ENCODE data around the gene CTNND2.
"Not testable (repeated sequence)": the region's sequence is repeated elsewhere in the genome, so short reads cannot be mapped to it uniquely, and the experiment has no call there.

CTNND2 gene

GRCh38 chr5:11616624-11617023, 287.6 kb downstream of the CTNND2 start:
- not testable (repeated sequence) for H3K9me3 ChIP-seq (ENCODE audit: control insufficient read depth, low read length); H3K4me1 ChIP-seq (ENCODE audit: control insufficient read depth, insufficient read depth, low read length); H3K27me3 ChIP-seq (replicated peaks; ENCODE audit: control insufficient read depth, insufficient read depth, low read length); H3K36me3 ChIP-seq (ENCODE audit: control insufficient read depth, insufficient read depth, low read length, severe bottlenecking); H3K4me3 ChIP-seq (ENCODE audit: low read length); DNase-seq (ENCODE audit: low read depth); H3K9ac ChIP-seq (ENCODE audit: low read length)

- DNase-seq (ENCODE audit: low read depth), result no peak
- Histone ChIP-seq H3K4me1 (ENCODE audit: control insufficient read depth, insufficient read depth, low read length) (no peaks in the 10 kb centered on the region), H3K9me3 (ENCODE audit: control insufficient read depth, low read length) (no peaks in the 10 kb centered on the region), H3K27me3 (replicated peaks; ENCODE audit: control insufficient read depth, insufficient read depth, low read length) (no peaks in the 10 kb centered on the region), H3K4me3 (ENCODE audit: low read length) (no peak overlapping the region), H3K9ac (ENCODE audit: low read length) (no peak overlapping the region), H3K36me3 (ENCODE audit: control insufficient read depth, insufficient read depth, low read length, severe bottlenecking) (no peaks in the 10 kb centered on the region)
Measured at GRCh38 chr5:11611011-11611410, 293.2 kb downstream of the CTNND2 start.

GRCh38 chr5:11609570-11610303, 294.5 kb downstream of the CTNND2 start:
- Histone ChIP-seq H3K36me3 (ENCODE audit: control insufficient read depth, insufficient read depth, low read length, severe bottlenecking) (no peaks in the 10 kb centered on the region), H3K4me1 (ENCODE audit: control insufficient read depth, insufficient read depth, low read length) (no peaks in the 10 kb centered on the region), H3K9me3 (ENCODE audit: control insufficient read depth, low read length) (no peaks in the 10 kb centered on the region), H3K4me3 (ENCODE audit: low read length) (no peak overlapping the region), H3K27me3 (replicated peaks; ENCODE audit: control insufficient read depth, insufficient read depth, low read length) (no peaks in the 10 kb centered on the region), H3K9ac (ENCODE audit: low read length) (no peak overlapping the region)
- no peak for DNase-seq (ENCODE audit: low read depth)

- no peak overlapping the region for H3K9ac ChIP-seq (ENCODE audit: low read length)
- H3K36me3 ChIP-seq (ENCODE audit: control insufficient read depth, insufficient read depth, low read length, severe bottlenecking), result no peaks in the 10 kb centered on the region
- no peaks in the 10 kb centered on the region for H3K4me1 ChIP-seq (ENCODE audit: control insufficient read depth, insufficient read depth, low read length)
- no peaks in the 10 kb centered on the region for H3K27me3 ChIP-seq (replicated peaks; ENCODE audit: control insufficient read depth, insufficient read depth, low read length)
- no peak overlapping the region for H3K4me3 ChIP-seq (ENCODE audit: low read length)
- no peak for DNase-seq (ENCODE audit: low read depth)
- H3K9me3 ChIP-seq (ENCODE audit: control insufficient read depth, low read length), result no peaks in the 10 kb centered on the region
Measured at GRCh38 chr5:11608530-11608929, 295.7 kb downstream of the CTNND2 start.

GRCh38 chr5:11607944-11608483, 296.2 kb downstream of the CTNND2 start:
- H3K36me3 ChIP-seq (ENCODE audit: control insufficient read depth, insufficient read depth, low read length, severe bottlenecking), result no peaks in the 10 kb centered on the region
- H3K27me3 ChIP-seq (replicated peaks; ENCODE audit: control insufficient read depth, insufficient read depth, low read length), result no peaks in the 10 kb centered on the region
- no peak overlapping the region for H3K9ac ChIP-seq (ENCODE audit: low read length)
- no peak overlapping the region for H3K4me3 ChIP-seq (ENCODE audit: low read length)
- no peak for DNase-seq (ENCODE audit: low read depth)
- H3K9me3 ChIP-seq (ENCODE audit: control insufficient read depth, low read length), result no peaks in the 10 kb centered on the region
- H3K4me1 ChIP-seq (ENCODE audit: control insufficient read depth, insufficient read depth, low read length), result no peaks in the 10 kb centered on the region

GRCh38 chr5:11602298-11602697, 301.9 kb downstream of the CTNND2 start:
- Histone ChIP-seq H3K4me3 (ENCODE audit: low read length) (no peak overlapping the region), H3K9ac (ENCODE audit: low read length) (no peak overlapping the region), H3K9me3 (ENCODE audit: control insufficient read depth, low read length) (no peaks in the 10 kb centered on the region), H3K36me3 (ENCODE audit: control insufficient read depth, insufficient read depth, low read length, severe bottlenecking) (no peaks in the 10 kb centered on the region), H3K27me3 (replicated peaks; ENCODE audit: control insufficient read depth, insufficient read depth, low read length) (no peaks in the 10 kb centered on the region), H3K4me1 (ENCODE audit: control insufficient read depth, insufficient read depth, low read length) (peaks cover 2% of the 10 kb centered on the region)
- no peak for DNase-seq (ENCODE audit: low read depth)

- H3K4me3 ChIP-seq (ENCODE audit: low read length), result no peak overlapping the region
- H3K4me1 ChIP-seq (ENCODE audit: control insufficient read depth, insufficient read depth, low read length), result peaks cover 10% of the 10 kb centered on the region
- H3K36me3 ChIP-seq (ENCODE audit: control insufficient read depth, insufficient read depth, low read length, severe bottlenecking), result no peaks in the 10 kb centered on the region
- no peak for DNase-seq (ENCODE audit: low read depth)
- no peaks in the 10 kb centered on the region for H3K27me3 ChIP-seq (replicated peaks; ENCODE audit: control insufficient read depth, insufficient read depth, low read length)
- H3K9ac ChIP-seq (ENCODE audit: low read length), result no peak overlapping the region
- H3K9me3 ChIP-seq (ENCODE audit: control insufficient read depth, low read length), result no peaks in the 10 kb centered on the region
Measured at GRCh38 chr5:11599499-11599898, 304.7 kb downstream of the CTNND2 start.

GRCh38 chr5:11596657-11597071, 307.6 kb downstream of the CTNND2 start:
- Histone ChIP-seq H3K27me3 (replicated peaks; ENCODE audit: control insufficient read depth, insufficient read depth, low read length) (no peaks in the 10 kb centered on the region), H3K36me3 (ENCODE audit: control insufficient read depth, insufficient read depth, low read length, severe bottlenecking) (no peaks in the 10 kb centered on the region), H3K4me3 (ENCODE audit: low read length) (no peak overlapping the region), H3K4me1 (ENCODE audit: control insufficient read depth, insufficient read depth, low read length) (peaks cover 10% of the 10 kb centered on the region), H3K9ac (ENCODE audit: low read length) (no peak overlapping the region), H3K9me3 (ENCODE audit: control insufficient read depth, low read length) (no peaks in the 10 kb centered on the region)
- DNase-seq (ENCODE audit: low read depth), result no peak

- Histone ChIP-seq H3K4me1 (ENCODE audit: control insufficient read depth, insufficient read depth, low read length) (peaks cover 10% of the 10 kb centered on the region), H3K9me3 (ENCODE audit: control insufficient read depth, low read length) (no peaks in the 10 kb centered on the region), H3K36me3 (ENCODE audit: control insufficient read depth, insufficient read depth, low read length, severe bottlenecking) (no peaks in the 10 kb centered on the region), H3K9ac (ENCODE audit: low read length) (no peak overlapping the region), H3K4me3 (ENCODE audit: low read length) (no peak overlapping the region), H3K27me3 (replicated peaks; ENCODE audit: control insufficient read depth, insufficient read depth, low read length) (no peaks in the 10 kb centered on the region)
- DNase-seq (ENCODE audit: low read depth), result no peak
Measured at GRCh38 chr5:11596185-11596584, 308.1 kb downstream of the CTNND2 start.

GRCh38 chr5:11595045-11595444, 309.2 kb downstream of the CTNND2 start:
- no peak for DNase-seq (ENCODE audit: low read depth)
- no peaks in the 10 kb centered on the region for H3K27me3 ChIP-seq (replicated peaks; ENCODE audit: control insufficient read depth, insufficient read depth, low read length)
- no peaks in the 10 kb centered on the region for H3K9me3 ChIP-seq (ENCODE audit: control insufficient read depth, low read length)
- H3K9ac ChIP-seq (ENCODE audit: low read length), result no peak overlapping the region
- H3K4me1 ChIP-seq (ENCODE audit: control insufficient read depth, insufficient read depth, low read length), result peaks cover 10% of the 10 kb centered on the region
- H3K36me3 ChIP-seq (ENCODE audit: control insufficient read depth, insufficient read depth, low read length, severe bottlenecking), result no peaks in the 10 kb centered on the region
- no peak overlapping the region for H3K4me3 ChIP-seq (ENCODE audit: low read length)

- H3K9ac ChIP-seq (ENCODE audit: low read length), result no peak overlapping the region
- no peak for DNase-seq (ENCODE audit: low read depth)
Measured at GRCh38 chr5:11594021-11594420, 310.2 kb downstream of the CTNND2 start.

GRCh38 chr5:11590475-11590874, 313.8 kb downstream of the CTNND2 start:
- H3K9me3 ChIP-seq (ENCODE audit: control insufficient read depth, low read length), result no peaks in the 10 kb centered on the region
- peaks cover 6% of the 10 kb centered on the region for H3K4me1 ChIP-seq (ENCODE audit: control insufficient read depth, insufficient read depth, low read length)
- no peak overlapping the region for H3K9ac ChIP-seq (ENCODE audit: low read length)
- DNase-seq (ENCODE audit: low read depth), result no peak
- no peak overlapping the region for H3K4me3 ChIP-seq (ENCODE audit: low read length)
- no peaks in the 10 kb centered on the region for H3K36me3 ChIP-seq (ENCODE audit: control insufficient read depth, insufficient read depth, low read length, severe bottlenecking)
- no peaks in the 10 kb centered on the region for H3K27me3 ChIP-seq (replicated peaks; ENCODE audit: control insufficient read depth, insufficient read depth, low read length)

More at GRCh38 chr5:11594021-11594420, 310.2 kb downstream of the CTNND2 start:
- Histone ChIP-seq H3K36me3 (ENCODE audit: control insufficient read depth, insufficient read depth, low read length, severe bottlenecking) (no peaks in the 10 kb centered on the region), H3K27me3 (replicated peaks; ENCODE audit: control insufficient read depth, insufficient read depth, low read length) (no peaks in the 10 kb centered on the region), H3K9me3 (ENCODE audit: control insufficient read depth, low read length) (no peaks in the 10 kb centered on the region), H3K4me1 (ENCODE audit: control insufficient read depth, insufficient read depth, low read length) (peaks cover 10% of the 10 kb centered on the region), H3K4me3 (ENCODE audit: low read length) (no peak overlapping the region)
